GM19099 (cell line): ENCODE results near the gene SCMH1.

Experiments
- POLR2A ChIP-seq: IDR thresholded peaks from 3 replicates; pipeline ENCODE4 v1.6.1; 2011; ENCODE audit warnings: low read depth; ENCODE audit not compliant: insufficient read length; ENCODE audit errors: extremely low read depth

The SCMH1 gene

GRCh38 chr1:40979241-40980067 is 262.7 kb downstream of the SCMH1 start, which contains the start of gene CTPS1:
CTPS1 (plus strand) TSS chr1:40979696; CDS start chr1:40983291, 3,595 bp downstream.
- TF ChIP-seq POLR2A: peak; percentile 90

DNA sequence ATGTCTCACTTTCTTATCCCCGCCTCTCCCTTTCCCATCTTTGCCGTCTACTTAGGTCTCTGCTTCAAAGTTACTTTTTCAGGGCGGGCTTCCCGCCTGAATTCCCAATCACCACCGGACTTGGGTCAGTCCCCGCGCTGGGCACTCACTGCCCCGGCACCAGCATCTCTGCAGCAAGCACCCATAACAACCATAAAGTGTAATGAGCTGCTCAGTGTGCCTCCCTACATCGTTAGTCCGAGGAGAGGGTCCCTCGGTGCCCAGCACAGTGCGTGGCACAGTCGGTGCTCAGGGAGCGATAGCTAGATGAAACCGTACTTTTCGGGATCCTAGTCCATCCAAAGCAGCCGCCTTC is 263.2 kb downstream of the SCMH1 start:
- no peak for TF ChIP-seq POLR2A

- TF ChIP-seq POLR2A: no peak
Observed at GRCh38 chr1:40977716-40978115, 264.4 kb downstream of the SCMH1 start.
